ENCODE results near the gene CELF5.
"Not testable (repeated sequence)": the region's sequence is repeated elsewhere in the genome, so short reads cannot be mapped to it uniquely, and the experiment has no call there.

Gene CELF5

DNA sequence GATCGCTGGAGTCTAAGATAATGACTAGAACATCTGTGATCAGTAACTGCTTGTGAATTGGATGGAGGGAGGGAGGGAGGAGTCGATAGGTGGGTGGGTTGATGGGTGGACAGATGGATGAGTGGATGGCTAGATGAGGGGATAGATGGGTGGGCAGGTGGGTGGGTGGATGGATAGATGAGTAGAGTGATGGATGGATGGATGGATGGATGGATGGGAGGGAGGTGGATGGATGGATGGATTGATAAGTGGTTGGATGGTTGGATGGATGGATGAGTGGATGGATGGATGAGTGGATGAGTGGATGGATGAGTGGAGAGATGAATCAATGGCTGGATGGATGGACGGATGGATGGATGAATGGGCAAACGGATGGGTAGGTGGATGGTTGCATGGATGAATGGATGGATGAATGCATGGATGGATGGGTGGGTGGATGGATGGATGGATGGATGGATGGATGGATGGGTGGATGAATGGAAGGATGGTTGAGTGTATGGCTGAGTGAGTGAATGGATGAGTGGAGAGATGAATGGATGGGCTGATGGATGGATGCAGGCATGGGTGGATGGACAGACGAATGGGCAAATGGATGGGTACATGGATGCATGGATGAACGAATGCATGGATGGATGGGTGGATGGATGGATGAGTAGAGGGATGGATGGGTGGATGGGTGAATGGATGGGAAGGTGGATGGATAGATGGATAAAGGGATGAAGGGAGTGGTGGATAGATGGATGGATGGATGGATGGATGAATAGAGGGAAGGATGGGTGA is 97.9 kb downstream of the CELF5 start:
- DNase-seq (ENCODE audit: low read depth, low spot score): no peak

- DNase-seq (ENCODE audit: low read depth, low spot score): no peak
Observed at GRCh38 chr19:3323026-3323425, 98.6 kb downstream of the CELF5 start.

- DNase-seq (ENCODE audit: low read depth, low spot score): no peak
Observed at GRCh38 chr19:3323658-3324057, 99.2 kb downstream of the CELF5 start.

DNA sequence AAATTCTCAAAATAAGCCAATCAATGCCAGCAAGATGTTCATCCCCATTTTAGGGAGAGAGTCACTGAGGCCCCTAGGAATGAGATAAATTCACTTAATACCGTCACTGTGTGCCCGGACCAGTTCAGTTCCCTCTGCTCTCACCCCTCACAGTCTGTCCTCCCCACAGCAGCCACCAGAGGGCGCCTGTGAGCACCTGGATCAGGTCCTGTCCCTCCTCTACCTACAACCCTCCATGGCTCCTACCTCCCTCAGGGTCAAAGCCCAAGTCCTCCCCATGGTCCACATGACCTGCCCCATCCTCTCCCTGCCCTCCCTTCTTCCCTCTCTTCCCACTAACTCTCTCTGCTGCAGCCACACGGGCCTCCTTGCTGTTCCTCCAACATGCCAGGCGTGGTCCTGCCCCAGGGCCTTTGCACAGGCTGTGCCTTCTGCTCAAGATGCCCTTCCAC is 100.0 kb downstream of the CELF5 start:
- no peak for DNase-seq (ENCODE audit: low read depth, low spot score)

DNA sequence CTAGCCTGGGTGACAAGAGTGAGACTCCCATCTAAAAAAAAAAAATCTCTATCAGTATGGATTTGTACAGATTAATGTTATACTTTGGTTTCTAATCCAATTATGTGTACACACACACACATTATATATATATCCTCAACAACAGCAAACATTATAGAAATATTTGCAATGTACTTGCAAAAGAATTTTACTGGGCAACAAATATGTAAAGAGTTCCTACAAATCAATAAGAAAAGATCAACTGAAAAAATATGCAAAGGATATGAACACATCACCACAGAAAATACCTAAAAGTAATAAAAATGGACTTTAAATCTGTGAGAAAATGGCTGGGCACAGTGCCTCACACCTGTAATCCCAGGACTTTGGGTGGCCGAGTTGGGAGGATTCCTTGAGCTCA is 101.0 kb downstream of the CELF5 start:
- DNase-seq (ENCODE audit: low read depth, low spot score): no peak

GRCh38 chr19:3328743-3329142 is 104.3 kb downstream of the CELF5 start:
- no peak for DNase-seq (ENCODE audit: low read depth, low spot score)

DNA sequence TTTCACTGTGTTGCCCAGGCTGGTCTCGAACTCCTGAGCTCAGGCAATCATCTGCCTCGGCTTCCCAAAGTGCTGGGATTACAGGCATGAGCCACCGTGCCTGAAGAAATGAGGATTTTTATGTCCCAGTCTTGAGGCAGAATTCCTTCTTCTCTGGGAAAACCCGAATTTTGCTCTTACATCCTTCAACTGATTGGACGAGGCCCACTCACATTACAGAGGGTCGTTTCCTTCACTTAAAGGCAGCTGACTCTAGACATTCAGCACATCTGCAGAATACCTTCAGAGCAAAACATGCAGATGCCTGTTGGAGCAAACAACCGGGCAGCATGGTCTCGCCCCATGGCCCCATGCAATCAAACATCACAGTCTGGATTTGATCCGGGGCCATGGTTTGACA is 105.6 kb downstream of the CELF5 start:
- no peak for DNase-seq (ENCODE audit: low read depth, low spot score)

DNA sequence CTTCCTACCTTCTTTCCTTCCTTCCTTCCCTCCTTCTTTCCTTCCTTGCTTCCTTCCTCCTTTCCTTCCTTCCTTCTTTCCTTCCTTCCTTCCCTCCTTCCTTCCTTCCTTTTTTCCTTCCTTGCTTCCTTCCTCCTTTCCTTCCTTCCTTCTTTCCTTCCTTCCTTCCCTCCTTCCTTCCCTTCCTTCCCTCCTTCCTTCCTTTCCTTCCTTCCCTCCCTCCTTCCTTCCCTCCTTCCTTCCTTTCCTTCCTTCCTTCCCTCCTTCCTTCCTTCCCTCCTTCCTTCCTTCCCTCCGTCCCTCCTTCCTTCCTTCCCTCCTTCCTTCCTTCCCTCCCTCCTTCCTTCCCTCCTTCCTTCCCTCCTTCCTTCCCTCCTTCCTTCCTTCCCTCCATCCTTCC is 107.8 kb downstream of the CELF5 start:
- DNase-seq (ENCODE audit: low read depth, low spot score): not testable (repeated sequence)

DNA sequence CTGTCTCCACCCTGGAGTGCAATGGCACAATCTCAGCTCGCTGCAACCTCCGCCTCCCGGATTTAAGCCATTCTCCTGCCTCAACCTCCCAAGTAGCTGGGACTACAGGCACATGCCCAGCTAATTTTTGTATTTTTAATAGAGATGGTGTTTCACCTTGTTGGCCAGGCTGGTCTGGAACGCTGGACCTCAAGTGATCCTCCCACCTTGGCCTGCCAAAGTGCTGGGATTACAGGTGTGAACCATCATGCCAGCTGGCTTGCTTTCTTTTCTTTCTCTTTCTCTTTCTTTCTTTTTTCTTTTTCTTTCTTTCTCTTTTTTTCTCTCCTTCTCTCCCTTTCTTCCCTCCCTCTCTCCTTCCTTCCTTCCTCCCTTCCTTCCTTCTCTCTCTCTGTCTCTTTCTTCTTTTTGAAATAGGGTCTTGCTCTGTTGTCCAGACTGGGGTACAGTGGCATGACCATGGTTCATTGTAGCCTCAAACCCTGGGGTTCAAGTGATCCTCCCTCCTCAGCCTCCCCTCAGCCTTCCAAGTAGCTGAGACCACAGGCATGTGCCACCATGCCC is 108.6 kb downstream of the CELF5 start:
- no peak for DNase-seq (ENCODE audit: low read depth, low spot score)

DNA sequence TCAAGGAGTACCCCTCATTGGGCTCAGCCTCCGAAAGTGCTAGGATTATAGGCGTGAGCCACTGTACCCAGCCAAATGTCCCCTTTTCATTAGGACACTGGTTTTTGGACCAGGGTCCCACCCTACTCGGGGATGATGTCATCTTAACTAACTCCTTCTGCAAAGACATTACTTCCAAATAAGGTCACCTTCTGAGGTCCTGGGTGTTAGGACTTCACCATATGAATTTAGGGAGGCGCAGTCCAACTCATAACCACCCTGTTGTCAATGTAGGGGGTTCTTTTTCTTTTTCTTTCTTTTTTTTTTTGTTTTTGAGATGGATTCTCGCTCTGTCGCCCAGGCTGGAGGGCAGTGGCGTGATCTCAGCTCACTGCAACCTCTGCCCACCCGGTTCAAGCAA is 109.2 kb downstream of the CELF5 start:
- no peak for DNase-seq (ENCODE audit: low read depth, low spot score)

DNA sequence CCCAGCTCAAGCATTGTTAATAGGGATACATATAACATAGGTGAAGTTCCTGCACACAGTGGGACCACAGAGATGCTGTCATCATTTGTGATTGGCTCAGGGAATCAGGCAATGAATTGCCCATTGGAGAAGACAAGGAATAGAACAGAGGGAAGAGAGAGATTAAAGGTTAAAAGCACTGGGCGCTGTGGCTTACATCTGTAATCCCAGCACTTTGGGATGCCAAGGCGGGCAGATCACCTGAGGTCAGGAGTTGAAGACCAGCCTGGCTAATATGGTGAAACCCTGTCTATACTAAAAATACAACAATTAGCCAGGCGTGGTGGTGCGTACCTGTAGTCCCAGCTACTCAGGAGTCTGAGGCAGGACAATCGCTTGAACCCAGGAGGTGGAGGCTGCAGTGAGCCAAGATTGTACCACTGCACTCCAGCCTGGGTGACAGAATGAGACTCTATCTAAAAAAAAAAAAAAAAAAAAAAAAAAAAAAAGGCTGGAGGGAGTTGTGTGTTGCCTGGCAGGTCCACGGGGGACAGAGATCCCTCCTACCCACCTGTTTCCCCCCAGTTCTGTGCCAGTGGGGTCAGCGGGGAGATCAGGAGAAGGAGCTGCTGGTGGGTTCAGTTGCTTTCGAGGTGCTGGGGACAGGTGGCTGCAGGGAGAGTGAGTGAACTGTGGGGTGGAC is 110.4 kb downstream of the CELF5 start:
- DNase-seq (ENCODE audit: low read depth, low spot score): not testable (repeated sequence)

- no peak for DNase-seq (ENCODE audit: low read depth, low spot score)
Observed at GRCh38 chr19:3335431-3336350, 111.2 kb downstream of the CELF5 start.

DNA sequence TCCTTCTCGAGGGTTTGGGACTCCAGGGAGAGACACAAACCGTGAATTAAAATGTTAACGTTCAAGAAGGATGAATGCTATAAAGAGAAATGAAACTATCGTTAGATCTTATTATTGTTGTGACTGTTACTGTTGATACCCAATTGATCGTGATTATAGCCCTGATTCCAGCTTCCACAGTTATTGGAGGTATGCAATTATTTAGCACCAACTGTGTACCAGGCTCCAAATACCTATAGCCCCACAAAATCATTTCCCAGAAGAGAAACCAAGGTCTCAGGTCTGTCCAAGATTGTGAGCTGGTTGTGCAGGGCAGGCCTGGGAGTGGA is 111.9 kb downstream of the CELF5 start:
- DNase-seq (ENCODE audit: low read depth, low spot score): no peak

DNA sequence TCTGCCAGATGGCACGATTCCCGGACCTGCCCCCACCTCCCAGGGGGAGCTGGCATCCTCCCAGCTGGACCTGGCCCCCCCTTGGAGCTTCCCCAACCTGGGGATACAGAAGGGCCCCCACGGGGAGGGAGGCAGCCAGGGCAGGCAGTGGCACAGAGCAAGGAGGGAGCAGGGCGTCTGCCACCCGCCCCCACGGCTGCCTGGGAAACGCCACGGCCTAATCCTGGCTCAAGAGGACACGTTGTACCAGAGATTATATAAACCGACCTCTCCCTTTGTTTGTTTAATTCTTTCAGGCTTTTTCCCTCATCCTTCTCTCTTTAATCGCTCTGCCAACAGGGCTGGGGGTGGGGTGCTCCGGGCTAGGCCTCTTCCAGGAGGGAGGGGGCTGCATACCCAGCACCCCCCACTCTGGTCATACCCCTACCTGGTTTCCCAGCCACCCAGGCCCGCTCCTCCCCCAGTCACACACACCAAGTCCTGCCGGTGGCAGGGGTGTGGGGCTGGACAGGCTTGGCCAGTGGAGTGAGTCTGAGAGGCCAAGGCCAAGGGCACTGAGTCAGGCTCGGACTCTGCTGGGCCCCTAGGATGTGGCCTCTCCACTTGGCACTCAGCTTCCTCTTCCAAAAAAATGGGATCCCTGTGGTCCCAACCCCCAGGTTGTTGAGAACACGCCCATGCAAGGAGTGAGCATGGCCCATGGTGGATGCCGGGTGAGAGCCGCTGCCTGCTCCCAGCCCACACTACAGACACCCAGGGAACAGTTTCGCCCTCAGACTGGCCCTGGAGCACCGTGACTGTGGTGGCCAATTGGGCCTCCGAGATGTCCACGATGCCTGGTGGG is 112.4 kb downstream of the CELF5 start:
- DNase-seq (ENCODE audit: low read depth, low spot score): peak; percentile 39

GRCh38 chr19:3338541-3339181 is 114.2 kb downstream of the CELF5 start:
- no peak for DNase-seq (ENCODE audit: low read depth, low spot score)

DNA sequence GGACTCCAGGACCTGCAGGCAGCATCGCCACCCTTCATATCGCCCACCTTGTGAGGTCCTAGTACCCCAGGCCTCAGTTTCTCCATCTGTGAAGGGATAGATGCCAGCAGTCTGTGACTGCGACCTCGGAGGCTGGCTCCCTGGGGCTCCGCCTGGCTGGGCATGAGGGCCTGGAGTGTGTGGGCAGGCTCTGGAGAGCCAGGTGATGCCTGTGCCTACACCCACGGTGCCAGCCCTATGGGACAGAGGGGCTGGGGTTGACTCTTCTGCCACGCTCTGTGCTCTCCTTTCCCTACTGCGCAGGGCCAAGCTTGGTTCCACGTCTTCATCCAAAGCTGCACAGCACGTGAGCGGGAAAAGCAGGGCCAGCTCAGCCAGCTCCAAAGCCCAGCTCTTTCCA is 115.9 kb downstream of the CELF5 start:
- no peak for DNase-seq (ENCODE audit: low read depth, low spot score)

DNA sequence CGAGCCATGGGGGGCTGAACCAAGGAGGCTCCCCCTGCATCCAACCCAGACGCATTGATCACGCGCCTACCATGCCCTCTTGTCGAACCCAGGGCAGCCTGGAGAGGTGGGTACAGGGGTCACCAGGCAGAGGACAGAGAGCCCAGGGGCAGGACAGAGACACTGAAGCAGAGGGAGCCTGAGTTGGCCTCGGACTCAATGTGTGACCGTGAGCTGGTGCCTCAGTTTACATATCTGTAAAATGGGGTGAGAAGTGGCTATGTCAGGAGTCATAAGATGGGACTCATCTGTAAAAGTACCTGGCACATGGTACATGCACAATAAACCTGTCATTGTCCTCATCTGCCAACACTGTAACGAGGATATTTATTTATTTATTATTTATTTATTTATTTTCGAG is 117.8 kb downstream of the CELF5 start:
- DNase-seq (ENCODE audit: low read depth, low spot score): no peak

- DNase-seq (ENCODE audit: low read depth, low spot score): not testable (repeated sequence)
Observed at GRCh38 chr19:3342962-3343361, 118.5 kb downstream of the CELF5 start.

- DNase-seq (ENCODE audit: low read depth, low spot score): no peak
Observed at GRCh38 chr19:3343619-3344502, 119.4 kb downstream of the CELF5 start.

Measured in brain pericyte (primary cell).